Endothelial cell of hepatic sinusoid (primary cell): ENCODE data around the gene SLC17A9.

ENCODE experiments used
- in situ Hi-C: cut with HindIII; loops from 2 replicates; pipeline ENCODE4 v1.10.0; 2017; ENCODE audit warnings: low sequenced_read_pairs

SLC17A9 gene

GRCh38 chr20:62995898-62996595 lies 43.5 kb downstream of the SLC17A9 start:
- in situ Hi-C loops: no loop called here

GRCh38 chr20:62996596-62996982 lies 44.1 kb downstream of the SLC17A9 start:
- in situ Hi-C loops: no loop called here

- in situ Hi-C loops: no loop called here
These were observed 45.0 kb downstream of the SLC17A9 start for GRCh38 chr20:62997417-62998035.

GRCh38 chr20:62998449-62998848 lies 45.9 kb downstream of the SLC17A9 start:
- in situ Hi-C loops: no loop called here

- in situ Hi-C loops: no loop called here
These were observed 47.1 kb downstream of the SLC17A9 start for GRCh38 chr20:62999580-62999979.

GRCh38 chr20:63000036-63000435 lies 47.5 kb downstream of the SLC17A9 start:
- in situ Hi-C loops: no loop called here

GRCh38 chr20:63000958-63001357 lies 48.4 kb downstream of the SLC17A9 start:
- in situ Hi-C loops: no loop called here

- in situ Hi-C loops: no loop called here
These were observed 50.0 kb downstream of the SLC17A9 start for GRCh38 chr20:63002511-63002910.

- in situ Hi-C loops: no loop called here
These were observed 51.0 kb downstream of the SLC17A9 start for GRCh38 chr20:63003546-63003945.

- in situ Hi-C loops: no loop called here
These were observed 52.3 kb downstream of the SLC17A9 start for GRCh38 chr20:63004607-63005364.

GRCh38 chr20:63005365-63005861 lies 52.9 kb downstream of the SLC17A9 start:
- in situ Hi-C loops: no loop called here

- in situ Hi-C loops: no loop called here
These were observed 53.5 kb downstream of the SLC17A9 start for GRCh38 chr20:63005862-63006539.

GRCh38 chr20:63006540-63007359 lies 54.2 kb downstream of the SLC17A9 start, which contains the start of gene BHLHE23:
Gene BHLHE23, minus strand, starts transcription at chr20:63006964. Its CDS starts 190 bp downstream, at chr20:63006774.
- in situ Hi-C loops: no loop called here

- in situ Hi-C loops: no loop called here
These were observed 54.8 kb downstream of the SLC17A9 start for GRCh38 chr20:63007360-63007645.

- in situ Hi-C loops: no loop called here
These were observed 55.4 kb downstream of the SLC17A9 start for GRCh38 chr20:63007646-63008488.

GRCh38 chr20:63008541-63009044 lies 56.1 kb downstream of the SLC17A9 start:
- in situ Hi-C loops: no loop called here

- in situ Hi-C loops: no loop called here
These were observed 56.8 kb downstream of the SLC17A9 start for GRCh38 chr20:63009045-63009961.
